ENCODE results near the gene GZMB. TPM values are rescaled to one million over a fixed set of nuclear protein-coding genes. Genes with fewer than 3 reads are reported as not detected.

GZMB gene, protein sequence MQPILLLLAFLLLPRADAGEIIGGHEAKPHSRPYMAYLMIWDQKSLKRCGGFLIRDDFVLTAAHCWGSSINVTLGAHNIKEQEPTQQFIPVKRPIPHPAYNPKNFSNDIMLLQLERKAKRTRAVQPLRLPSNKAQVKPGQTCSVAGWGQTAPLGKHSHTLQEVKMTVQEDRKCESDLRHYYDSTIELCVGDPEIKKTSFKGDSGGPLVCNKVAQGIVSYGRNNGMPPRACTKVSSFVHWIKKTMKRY
- total RNA-seq, result not detected
- polyA plus RNA-seq, result under 1 TPM; 0.21 to 0.82 TPM

DNA sequence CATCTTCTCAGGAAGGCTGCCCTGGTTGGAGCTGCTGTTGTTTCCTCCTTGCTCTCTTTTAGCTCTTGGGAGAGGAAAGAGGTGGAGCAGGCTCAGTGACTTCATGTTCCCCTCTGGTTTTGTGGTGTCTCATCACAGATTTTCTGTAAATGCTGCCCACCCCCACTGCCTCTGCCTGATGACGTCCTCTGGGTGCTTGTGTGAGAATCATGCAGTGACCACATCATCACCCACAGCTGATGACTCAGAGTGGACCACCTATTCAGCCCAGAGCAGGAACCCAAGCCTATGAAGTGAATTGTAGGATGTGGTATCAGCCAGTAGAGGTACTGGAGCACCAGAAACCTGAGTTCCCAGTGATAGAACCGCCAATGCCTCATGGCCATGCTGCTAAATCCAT, at the start of gene GZMB:
TSS of gene GZMB (minus strand) at position 33 of the 400 bp plus-strand sequence. CDS start at position 3, 30 bp downstream.
- peak; percentile 9 to 60 (median 18) for DNase-seq
- Histone ChIP-seq H3K27me3 (ENCODE audit: insufficient read depth, low read length) (no peaks in the 10 kb centered on the region), H3K27ac (ENCODE audit: low read depth, low read length) (no peak within 1 kb of the TSS), H3K9me3 (ENCODE audit: control insufficient read depth in 1 of 2, low read length in 2 of 2) (no peaks in the 10 kb centered on the region), H3K4me1 (ENCODE audit: insufficient read depth, low read length) (no peaks in the 10 kb centered on the region), H3K36me3 (ENCODE audit: insufficient read depth, low read length) (no peaks in the 10 kb centered on the region), H3K4me3 (ENCODE audit: low read length in 2 of 2) (no peak within 1 kb of the TSS)
- peak within 1 kb of the TSS in 2 of 8 donors; percentile 36 to 56 for H3K4me3 Mint-ChIP-seq
- intact Hi-C loops (cut with micrococcal nuclease), result no loop called here
- H3K27me3 Mint-ChIP-seq, result peaks cover 0 to 2% of the 10 kb centered on the region in 2 donors
- H3K4me1 Mint-ChIP-seq, result peaks cover 0 to 6% (median 3%) of the 10 kb centered on the region in 4 donors
- H3K27ac Mint-ChIP-seq, result peak within 1 kb of the TSS in 3 of 7 donors; percentile 60 to 72 (median 60)
- no peaks in the 10 kb centered on the region for H3K36me3 Mint-ChIP-seq
- POLR2A ChIA-PET (ENCODE audit: partially characterized antibody), result no interaction called here
- CTCF ChIA-PET (ENCODE audit: partially characterized antibody), result no interaction called here
- H3K9me3 Mint-ChIP-seq, result peaks cover 0 to 2% (median 0%) of the 10 kb centered on the region in 8 donors

- CTCF ChIA-PET (ENCODE audit: partially characterized antibody), result interaction anchor here (1.8 to 5.0 kb wide), 4 partner anchors 8 to 76 kb away, joined by 7 to 31 read pairs (median 15); no protein-coding TSS in a partner anchor
- no peak overlapping the region for H3K27ac ChIP-seq (ENCODE audit: low read depth, low read length)
- intact Hi-C loops (cut with micrococcal nuclease), result no loop called here
- Mint-ChIP-seq H3K27me3 (peaks cover 1 to 8% of the 10 kb centered on the region in 2 donors), H3K4me1 (peaks cover 12 to 30% (median 22%) of the 10 kb centered on the region in 4 donors), H3K27ac (no peak overlapping the region), H3K9me3 (peaks cover 0 to 3% (median 0%) of the 10 kb centered on the region in 8 donors), H3K36me3 (peaks cover 0 to 2% of the 10 kb centered on the region in 2 donors), H3K4me3 (no peak overlapping the region)
- no peak overlapping the region for H3K4me3 ChIP-seq (ENCODE audit: low read length in 2 of 2)
- H3K27me3 ChIP-seq (ENCODE audit: insufficient read depth, low read length), result no peaks in the 10 kb centered on the region
- no peak for DNase-seq
- POLR2A ChIA-PET (ENCODE audit: partially characterized antibody), result no interaction called here
- no peaks in the 10 kb centered on the region for H3K36me3 ChIP-seq (ENCODE audit: insufficient read depth, low read length)
- no peaks in the 10 kb centered on the region for H3K9me3 ChIP-seq (ENCODE audit: control insufficient read depth in 1 of 2, low read length in 2 of 2)
- no peaks in the 10 kb centered on the region for H3K4me1 ChIP-seq (ENCODE audit: insufficient read depth, low read length)
Measured at GRCh38 chr14:24681056-24681455, 47.1 kb upstream of the GZMB start.

- Mint-ChIP-seq H3K27ac (peak overlapping the region in 1 of 7 donors; percentile 81), H3K4me3 (peak overlapping the region in 1 of 8 donors; percentile 3), H3K27me3 (peaks cover 1 to 8% of the 10 kb centered on the region in 2 donors), H3K9me3 (peaks cover 0 to 3% (median 0%) of the 10 kb centered on the region in 8 donors), H3K4me1 (peaks cover 13 to 33% (median 23%) of the 10 kb centered on the region in 4 donors), H3K36me3 (peaks cover 0 to 2% of the 10 kb centered on the region in 2 donors)
- Histone ChIP-seq H3K9me3 (ENCODE audit: control insufficient read depth in 1 of 2, low read length in 2 of 2) (no peaks in the 10 kb centered on the region), H3K27ac (ENCODE audit: low read depth, low read length) (no peak overlapping the region), H3K27me3 (ENCODE audit: insufficient read depth, low read length) (no peaks in the 10 kb centered on the region), H3K4me3 (ENCODE audit: low read length in 2 of 2) (no peak overlapping the region), H3K4me1 (ENCODE audit: insufficient read depth, low read length) (no peaks in the 10 kb centered on the region), H3K36me3 (ENCODE audit: insufficient read depth, low read length) (no peaks in the 10 kb centered on the region)
- DNase-seq, result no peak
- ChIA-PET CTCF (ENCODE audit: partially characterized antibody) (interaction anchor here (1.8 to 5.0 kb wide), 4 partner anchors 9 to 197 kb away, joined by 8 to 31 read pairs (median 24); no protein-coding TSS in a partner anchor), POLR2A (ENCODE audit: partially characterized antibody) (no interaction called here)
- intact Hi-C loops (cut with micrococcal nuclease), result no loop called here
Measured at GRCh38 chr14:24680516-24680915, 46.5 kb upstream of the GZMB start.

GRCh38 chr14:24679248-24679961, 45.4 kb upstream of the GZMB start:
- Mint-ChIP-seq H3K4me1 (peaks cover 18 to 44% (median 29%) of the 10 kb centered on the region in 4 donors), H3K27me3 (peaks cover 1 to 8% of the 10 kb centered on the region in 2 donors), H3K4me3 (peak overlapping the region in 5 of 8 donors; percentile 7 to 62 (median 46)), H3K27ac (peak overlapping the region in 4 of 7 donors; percentile 1 to 81 (median 57)), H3K36me3 (peaks cover 0 to 2% of the 10 kb centered on the region in 2 donors), H3K9me3 (peaks cover 0 to 3% (median 0%) of the 10 kb centered on the region in 8 donors)
- Histone ChIP-seq H3K27me3 (ENCODE audit: insufficient read depth, low read length) (no peaks in the 10 kb centered on the region), H3K9me3 (ENCODE audit: control insufficient read depth in 1 of 2, low read length in 2 of 2) (no peaks in the 10 kb centered on the region), H3K27ac (ENCODE audit: low read depth, low read length) (no peak overlapping the region), H3K4me3 (ENCODE audit: low read length in 2 of 2) (no peak overlapping the region), H3K4me1 (ENCODE audit: insufficient read depth, low read length) (peaks cover 8% of the 10 kb centered on the region), H3K36me3 (ENCODE audit: insufficient read depth, low read length) (no peaks in the 10 kb centered on the region)
- ChIA-PET CTCF (ENCODE audit: partially characterized antibody) (interaction anchor here (0.6 to 5.0 kb wide), 11 partner anchors 10 to 198 kb away, joined by 3 to 31 read pairs (median 7); partner anchors contain the start of gene GZMH), POLR2A (ENCODE audit: partially characterized antibody) (interaction anchor here (1.0 kb wide), 1 partner anchor 237 kb away, joined by 3 read pairs; no protein-coding TSS in a partner anchor)
- no peak for DNase-seq
- intact Hi-C loops (cut with micrococcal nuclease), result loop anchor here (1.0 to 10.0 kb wide), 6 partner anchors 13 to 1045 kb away; partner anchors contain the start of genes DHRS2, NFATC4 and SDR39U1

GRCh38 chr14:24678801-24679247, 44.8 kb upstream of the GZMB start:
- H3K9me3 Mint-ChIP-seq, result peaks cover 0 to 3% (median 0%) of the 10 kb centered on the region in 8 donors
- H3K9me3 ChIP-seq (ENCODE audit: control insufficient read depth in 1 of 2, low read length in 2 of 2), result no peaks in the 10 kb centered on the region
- H3K27me3 Mint-ChIP-seq, result peaks cover 1 to 8% of the 10 kb centered on the region in 2 donors
- no peaks in the 10 kb centered on the region for H3K27me3 ChIP-seq (ENCODE audit: insufficient read depth, low read length)
- peak overlapping the region; percentile 71 to 91 (median 80) for H3K4me3 Mint-ChIP-seq
- H3K36me3 ChIP-seq (ENCODE audit: insufficient read depth, low read length), result no peaks in the 10 kb centered on the region
- no peak overlapping the region for H3K27ac ChIP-seq (ENCODE audit: low read depth, low read length)
- ChIA-PET CTCF (ENCODE audit: partially characterized antibody) (interaction anchor here (1.0 to 5.0 kb wide), 9 partner anchors 11 to 195 kb away, joined by 3 to 31 read pairs (median 8); partner anchors contain the start of gene GZMH), POLR2A (ENCODE audit: partially characterized antibody) (interaction anchor here (1.0 kb wide), 1 partner anchor 237 kb away, joined by 3 read pairs; no protein-coding TSS in a partner anchor)
- H3K4me3 ChIP-seq (ENCODE audit: low read length in 2 of 2), result no peak overlapping the region
- intact Hi-C loops (cut with micrococcal nuclease), result loop anchor here (1.0 to 10.0 kb wide), 6 partner anchors 14 to 1044 kb away; partner anchors contain the start of genes DHRS2, NFATC4 and SDR39U1
- peak; percentile 79 to 83 (median 81) for DNase-seq
- H3K27ac Mint-ChIP-seq, result peak overlapping the region; percentile 48 to 95 (median 79)
- peaks cover 22 to 50% (median 34%) of the 10 kb centered on the region in 4 donors for H3K4me1 Mint-ChIP-seq
- H3K4me1 ChIP-seq (ENCODE audit: insufficient read depth, low read length), result peaks cover 14% of the 10 kb centered on the region
- H3K36me3 Mint-ChIP-seq, result peaks cover 0 to 2% of the 10 kb centered on the region in 2 donors

- Histone ChIP-seq H3K27ac (ENCODE audit: low read depth, low read length) (no peak overlapping the region), H3K4me1 (ENCODE audit: insufficient read depth, low read length) (peaks cover 22% of the 10 kb centered on the region), H3K9me3 (ENCODE audit: control insufficient read depth in 1 of 2, low read length in 2 of 2) (no peaks in the 10 kb centered on the region), H3K36me3 (ENCODE audit: insufficient read depth, low read length) (no peaks in the 10 kb centered on the region), H3K27me3 (ENCODE audit: insufficient read depth, low read length) (no peaks in the 10 kb centered on the region), H3K4me3 (ENCODE audit: low read length in 2 of 2) (no peak overlapping the region)
- intact Hi-C loops (cut with micrococcal nuclease), result loop anchor here (2.0 to 10.0 kb wide), 5 partner anchors 15 to 1043 kb away; partner anchors contain the start of genes DHRS2, NFATC4 and SDR39U1
- CTCF ChIA-PET (ENCODE audit: partially characterized antibody), result interaction anchor here (0.6 to 5.0 kb wide), 5 partner anchors 10 to 73 kb away, joined by 4 to 31 read pairs (median 12); partner anchors contain the start of gene GZMH
- peak overlapping the region in 1 of 8 donors; percentile 23 for H3K4me3 Mint-ChIP-seq
- DNase-seq, result no peak
- POLR2A ChIA-PET (ENCODE audit: partially characterized antibody), result no interaction called here
- H3K36me3 Mint-ChIP-seq, result peaks cover 0 to 2% of the 10 kb centered on the region in 2 donors
- H3K27ac Mint-ChIP-seq, result peak overlapping the region in 2 of 7 donors; percentile 37 to 81
- H3K4me1 Mint-ChIP-seq, result peaks cover 30 to 59% (median 42%) of the 10 kb centered on the region in 4 donors
- peaks cover 1 to 4% of the 10 kb centered on the region in 2 donors for H3K27me3 Mint-ChIP-seq
- H3K9me3 Mint-ChIP-seq, result peaks cover 0 to 3% (median 0%) of the 10 kb centered on the region in 8 donors
Measured at GRCh38 chr14:24677956-24678355, 44.0 kb upstream of the GZMB start.
